ENCODE results near the gene ZNF468.
"Not testable (repeated sequence)": the region's sequence is repeated elsewhere in the genome, so short reads cannot be mapped to it uniquely, and the experiment has no call there.

- TF ChIP-seq, protein P1, sequence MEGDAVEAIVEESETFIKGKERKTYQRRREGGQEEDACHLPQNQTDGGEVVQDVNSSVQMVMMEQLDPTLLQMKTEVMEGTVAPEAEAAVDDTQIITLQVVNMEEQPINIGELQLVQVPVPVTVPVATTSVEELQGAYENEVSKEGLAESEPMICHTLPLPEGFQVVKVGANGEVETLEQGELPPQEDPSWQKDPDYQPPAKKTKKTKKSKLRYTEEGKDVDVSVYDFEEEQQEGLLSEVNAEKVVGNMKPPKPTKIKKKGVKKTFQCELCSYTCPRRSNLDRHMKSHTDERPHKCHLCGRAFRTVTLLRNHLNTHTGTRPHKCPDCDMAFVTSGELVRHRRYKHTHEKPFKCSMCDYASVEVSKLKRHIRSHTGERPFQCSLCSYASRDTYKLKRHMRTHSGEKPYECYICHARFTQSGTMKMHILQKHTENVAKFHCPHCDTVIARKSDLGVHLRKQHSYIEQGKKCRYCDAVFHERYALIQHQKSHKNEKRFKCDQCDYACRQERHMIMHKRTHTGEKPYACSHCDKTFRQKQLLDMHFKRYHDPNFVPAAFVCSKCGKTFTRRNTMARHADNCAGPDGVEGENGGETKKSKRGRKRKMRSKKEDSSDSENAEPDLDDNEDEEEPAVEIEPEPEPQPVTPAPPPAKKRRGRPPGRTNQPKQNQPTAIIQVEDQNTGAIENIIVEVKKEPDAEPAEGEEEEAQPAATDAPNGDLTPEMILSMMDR (IDR thresholded peaks at IDR 0.05): not testable (repeated sequence)
- TF ChIP-seq JUNB (IDR thresholded peaks at IDR 0.05); NPAS2 (CRISPR knock-in tag; IDR thresholded peaks at IDR 0.05; ENCODE audit: borderline replicate concordance); RAD21 (conservative IDR thresholded peaks at IDR 0.05 in 1 of 2, IDR thresholded peaks at IDR 0.05 in 1 of 2): not testable (repeated sequence)
Measured at GRCh38 chr19:52904052-52904780, 46.8 kb upstream of the ZNF468 start.
